ENCODE measurements around the gene SYNJ2.

The SYNJ2 gene

GRCh38 chr6:158038291-158039177 is 56.9 kb downstream of the SYNJ2 start:
- TF ChIP-seq CTCF (IDR thresholded peaks at IDR 0.05; ENCODE audit: insufficient read depth, low read length, poor library complexity, severe bottlenecking): no peak
- H3K27me3 ChIP-seq (replicated peaks; ENCODE audit: control insufficient read depth, insufficient read depth, low read length): no peaks in the 10 kb centered on the region
- H3K36me3 ChIP-seq (ENCODE audit: control insufficient read depth, insufficient read depth, low read length): peaks cover 3% of the 10 kb centered on the region
- H3K4me3 ChIP-seq (replicated peaks; ENCODE audit: low read depth, low read length): no peak overlapping the region
- DNase-seq (ENCODE audit: extremely low read depth, insufficient read length): no peak

DNA sequence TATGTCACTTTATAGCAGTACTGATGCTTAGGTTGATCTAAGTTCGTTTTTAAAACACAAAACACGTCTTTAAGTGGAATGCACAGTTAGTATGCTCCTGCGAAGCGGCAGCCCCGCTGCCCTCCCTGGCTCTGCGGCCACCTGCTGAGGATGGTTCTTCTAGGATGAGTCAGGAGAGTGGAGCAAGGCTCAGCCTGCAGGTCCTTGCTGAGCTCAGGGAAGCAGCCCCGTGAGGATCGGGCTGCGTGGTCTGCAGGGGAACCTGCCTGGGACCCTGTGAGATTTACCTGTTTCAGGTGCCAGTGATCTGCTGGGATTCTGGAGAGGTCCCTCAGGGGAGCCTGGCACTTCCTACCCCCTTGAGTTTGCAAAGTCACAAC is 57.5 kb downstream of the SYNJ2 start:
- Histone ChIP-seq H3K4me3 (replicated peaks; ENCODE audit: low read depth, low read length) (no peak overlapping the region), H3K27me3 (replicated peaks; ENCODE audit: control insufficient read depth, insufficient read depth, low read length) (no peaks in the 10 kb centered on the region), H3K36me3 (ENCODE audit: control insufficient read depth, insufficient read depth, low read length) (peaks cover 7% of the 10 kb centered on the region)
- TF ChIP-seq CTCF (IDR thresholded peaks at IDR 0.05; ENCODE audit: insufficient read depth, low read length, poor library complexity, severe bottlenecking): no peak
- DNase-seq (ENCODE audit: extremely low read depth, insufficient read length): no peak

DNA sequence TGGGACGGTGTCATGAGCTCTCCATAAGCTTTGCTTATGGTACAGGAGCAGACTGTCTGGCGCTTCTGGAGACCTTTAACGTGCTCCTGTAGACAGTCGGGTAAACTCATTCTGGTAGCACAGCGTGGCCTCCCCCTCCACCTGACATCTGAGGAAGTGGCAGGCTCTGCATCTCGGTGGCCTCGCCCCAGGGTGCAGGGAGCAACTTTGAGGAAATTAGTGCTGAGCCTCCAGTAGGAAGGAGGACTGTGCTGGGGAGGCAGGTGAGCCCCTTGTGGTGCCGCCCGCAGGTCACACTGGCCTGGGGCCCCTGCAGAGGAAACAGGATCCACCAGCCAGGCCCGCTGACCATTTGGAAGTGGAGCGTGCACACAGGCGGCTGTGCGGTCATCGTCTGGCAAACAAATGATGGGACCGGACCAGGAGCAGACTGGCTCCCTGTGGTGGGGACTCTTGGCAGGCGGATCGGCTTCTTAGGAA is 57.9 kb downstream of the SYNJ2 start:
- no peak overlapping the region for H3K4me3 ChIP-seq (replicated peaks; ENCODE audit: low read depth, low read length)
- peaks cover 7% of the 10 kb centered on the region for H3K36me3 ChIP-seq (ENCODE audit: control insufficient read depth, insufficient read depth, low read length)
- TF ChIP-seq CTCF (IDR thresholded peaks at IDR 0.05; ENCODE audit: insufficient read depth, low read length, poor library complexity, severe bottlenecking): no peak
- DNase-seq (ENCODE audit: extremely low read depth, insufficient read length): no peak
- H3K27me3 ChIP-seq (replicated peaks; ENCODE audit: control insufficient read depth, insufficient read depth, low read length): no peaks in the 10 kb centered on the region

GRCh38 chr6:158040051-158040803 is 58.6 kb downstream of the SYNJ2 start:
- no peak for DNase-seq (ENCODE audit: extremely low read depth, insufficient read length)

DNA sequence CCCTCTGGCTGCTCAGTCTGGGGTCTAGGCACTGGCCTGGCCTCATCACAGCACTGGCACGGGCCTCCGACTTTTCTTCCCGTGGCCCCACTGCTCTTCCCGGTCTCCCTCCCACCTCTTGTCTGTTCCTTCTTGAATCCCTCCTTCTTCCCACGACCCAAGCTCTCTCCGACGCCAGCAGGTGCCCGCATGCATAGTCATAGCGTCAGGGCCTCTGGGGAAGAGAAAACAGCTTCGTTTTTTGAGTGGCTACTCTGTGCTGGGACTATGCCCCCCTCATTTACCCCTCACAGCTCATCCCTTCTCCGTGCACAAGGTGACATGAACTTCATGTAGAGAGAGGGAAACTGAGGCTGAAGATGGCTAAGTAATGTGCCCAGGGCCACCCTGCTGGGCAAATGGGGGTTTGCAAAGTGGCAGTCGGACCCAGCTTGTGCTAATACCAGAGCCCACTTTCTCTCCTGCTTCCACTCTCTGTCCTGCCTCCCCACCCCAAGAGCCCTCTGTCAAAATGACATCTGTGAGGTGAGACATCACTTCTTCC is 59.2 kb downstream of the SYNJ2 start:
- no peak overlapping the region for H3K4me3 ChIP-seq (replicated peaks; ENCODE audit: low read depth, low read length)

More at GRCh38 chr6:158040051-158040803, 58.6 kb downstream of the SYNJ2 start:
- no peak for TF ChIP-seq CTCF (IDR thresholded peaks at IDR 0.05; ENCODE audit: insufficient read depth, low read length, poor library complexity, severe bottlenecking)
- H3K4me3 ChIP-seq (replicated peaks; ENCODE audit: low read depth, low read length): no peak overlapping the region; the same call in 1 of the 2 replicates
- H3K36me3 ChIP-seq (ENCODE audit: control insufficient read depth, insufficient read depth, low read length): peaks cover 7% of the 10 kb centered on the region
- no peaks in the 10 kb centered on the region for H3K27me3 ChIP-seq (replicated peaks; ENCODE audit: control insufficient read depth, insufficient read depth, low read length)

More for the DNA sequence above, 59.2 kb downstream of the SYNJ2 start:
- no peak for DNase-seq (ENCODE audit: extremely low read depth, insufficient read length)
- Histone ChIP-seq H3K27me3 (replicated peaks; ENCODE audit: control insufficient read depth, insufficient read depth, low read length) (no peaks in the 10 kb centered on the region), H3K36me3 (ENCODE audit: control insufficient read depth, insufficient read depth, low read length) (peaks cover 7% of the 10 kb centered on the region)
- no peak for TF ChIP-seq CTCF (IDR thresholded peaks at IDR 0.05; ENCODE audit: insufficient read depth, low read length, poor library complexity, severe bottlenecking)

All from GM06990 (cell line).